K562 (cell line): ENCODE results near the gene GPR75. TPM values are rescaled to one million over a fixed set of nuclear protein-coding genes. Genes with fewer than 3 reads are reported as not detected.

Source experiments
- ATAC-seq: fragments of 200-7000 bp; cut with Tn5 transposase; 3 replicates; pipeline ENCODE4 v1.9.1; 2020; ENCODE audit warnings: moderate library complexity
- BruUV-seq: library from RNA; stranded (reverse); fragments of 400-500 nt; replicated peaks from 2 replicates; lab custom pipeline; 2021; lab: Mats Ljungman, UMichigan
- CTCF ChIA-PET: fragments of 300-600 bp; formaldehyde crosslinking; extraction: SDS; loops from one replicate; lab custom pipeline; 2021; ENCODE audit warnings: low intra/inter-chr PET ratio; lab: Yijun Ruan, JAX
- POLR2A ChIA-PET: fragments of 300-600, 350-650 bp; sonication (Branson Sonifier 250); formaldehyde crosslinking; extraction: SDS; loops from one replicate; lab custom pipeline; 2021; ENCODE audit warnings: antibody characterized with exemption, inconsistent platforms; lab: Yijun Ruan, JAX
- DNase-seq, 4 experiments: peaks; one replicate each; pipeline versions ENCODE4 v3.0.0 to v3.0.0-alpha.2; 2011 to 2018; ENCODE audit warnings: low spot score in 3 of 4, mixed read lengths in 3 of 4; ENCODE audit errors: extremely low read depth in 1 of 4
- FAIRE-seq: peaks from 2 replicates; lab custom pipeline; 2011; peaks lifted over from hg19 to GRCh38; lab: Jason Lieb, UNC
- H2AFZ ChIP-seq: 2 replicates; pipeline ENCODE4 v1.6.0; 2011; ENCODE audit warnings: low read depth, low read length, control low read depth, inconsistent platforms
- H3K27ac ChIP-seq: fragments of 200-600 bp; 3 replicates; pipeline ENCODE4 v1.8.0; 2011; ENCODE audit warnings: low read depth, mild to moderate bottlenecking, control low read depth, inconsistent platforms, low read length, moderate library complexity, mixed read lengths; ENCODE audit errors: extremely low read depth
- H3K27me3 ChIP-seq, 2 experiments: fragments of 300-600 bp in 1 of 2; 2 replicates in 1 of 2; 3 replicates in 1 of 2; pipeline versions ENCODE4 v1.6.0 to v1.8.0; 2011; ENCODE audit warnings: inconsistent platforms in 2 of 2, low read length in 2 of 2, mild to moderate bottlenecking in 1 of 2, mixed read lengths in 1 of 2, moderate library complexity in 1 of 2; ENCODE audit not compliant: control insufficient read depth in 2 of 2, insufficient read depth in 2 of 2
- H3K36me3 ChIP-seq: fragments of 300-600 bp; 3 replicates; pipeline ENCODE4 v1.8.0; 2011; ENCODE audit warnings: mild to moderate bottlenecking, low read length, inconsistent platforms; ENCODE audit not compliant: control insufficient read depth, insufficient read depth
- H3K4me1 ChIP-seq, 2 experiments: fragments of 200-600 bp in 1 of 2; replicated peaks in 1 of 2; 2 replicates in 1 of 2; 3 replicates in 1 of 2; pipeline versions ENCODE4 v1.5.1 to v1.8.0; 2011; ENCODE audit warnings: inconsistent platforms in 2 of 2, low read length in 2 of 2, mild to moderate bottlenecking in 1 of 2, mixed read lengths in 1 of 2, moderate library complexity in 1 of 2; ENCODE audit not compliant: control insufficient read depth in 2 of 2, insufficient read depth in 2 of 2
- H3K4me2 ChIP-seq: 2 replicates; pipeline ENCODE4 v1.6.1; 2011; ENCODE audit warnings: low read length, control low read depth, inconsistent platforms, mixed read lengths; ENCODE audit not compliant: insufficient read depth
- H3K4me3 ChIP-seq: fragments of 200-600 bp; sonication (generic), shearing (Covaris generic); 2 replicates; pipeline ENCODE4 v1.5.1; 2016; ENCODE audit warnings: control low read depth, inconsistent platforms
- H3K79me2 ChIP-seq: fragments of 200-600 bp; 3 replicates; pipeline ENCODE4 v1.8.0; 2011; ENCODE audit warnings: low read length, inconsistent platforms; ENCODE audit not compliant: control insufficient read depth, insufficient read depth
- H3K9ac ChIP-seq, 2 experiments: 2 replicates each; pipeline versions ENCODE4 v1.6.0 to v1.6.1; 2011; ENCODE audit warnings: low read depth in 2 of 2, low read length in 2 of 2, control low read depth in 1 of 2, inconsistent platforms in 1 of 2, mild to moderate bottlenecking in 1 of 2, mixed read lengths in 1 of 2; ENCODE audit not compliant: insufficient read depth in 1 of 2
- H3K9me1 ChIP-seq: one replicate; pipeline ENCODE4 v1.6.0; 2011; ENCODE audit warnings: inconsistent platforms, mild to moderate bottlenecking, low read length, moderate library complexity; ENCODE audit not compliant: control insufficient read depth, insufficient read depth
- H3K9me3 ChIP-seq: replicated peaks from 2 replicates; pipeline ENCODE4 v1.5.1; 2011; ENCODE audit warnings: low read depth, low read length, inconsistent platforms; ENCODE audit not compliant: control insufficient read depth, insufficient read depth
- H4K20me1 ChIP-seq: replicated peaks from 2 replicates; pipeline ENCODE4 v1.6.1; 2011; ENCODE audit warnings: low read length, inconsistent platforms, mixed read lengths; ENCODE audit not compliant: control insufficient read depth, insufficient read depth
- CREB5 ChIP-seq: fragments of 250-450 bp; sonication (Bioruptor Pico); IDR thresholded peaks from 2 replicates; pipeline ENCODE4 v1.5.0; 2020; ENCODE audit warnings: mild to moderate bottlenecking
- FOXJ2 ChIP-seq: fragments of 200-800 bp; sonication (Bioruptor generic); IDR thresholded peaks from 2 replicates; pipeline ENCODE4 v1.6.1; 2016; ENCODE audit warnings: missing genetic modification characterization, missing compliant biosample characterization
- MYC ChIP-seq, 2 experiments: fragments of 250-450 bp in 1 of 2; sonication (Bioruptor Pico) in 1 of 2; IDR thresholded peaks; 2 replicates each; pipeline versions ENCODE4 v1.5.1 to v1.6.1; 2012 to 2021; ENCODE audit warnings: low read depth in 2 of 2, borderline replicate concordance in 1 of 2, improper control_type of control experiment in 1 of 2, low read length in 1 of 2, mild to moderate bottlenecking in 1 of 2, moderate library complexity in 1 of 2
- NFE2L1 ChIP-seq: fragments of 450-650 bp; IDR thresholded peaks from 2 replicates; pipeline ENCODE4 v1.6.1; 2016; ENCODE audit warnings: missing genetic modification characterization, low read depth, mild to moderate bottlenecking, missing compliant biosample characterization, moderate library complexity, borderline replicate concordance
- NONO ChIP-seq, 2 experiments: fragments of 200-400 bp in 1 of 2; fragments of 450-650 bp in 1 of 2; formaldehyde crosslinking in 1 of 2; IDR thresholded peaks; 2 replicates each; pipeline ENCODE4 v1.6.1; 2017; ENCODE audit warnings: low read depth in 2 of 2, mild to moderate bottlenecking in 2 of 2, moderate library complexity in 2 of 2, low read length in 1 of 2
- PCBP1 ChIP-seq: fragments of 200-400 bp; formaldehyde crosslinking; IDR thresholded peaks from 2 replicates; pipeline ENCODE4 v1.6.1; 2018; ENCODE audit warnings: mild to moderate bottlenecking, low read depth, low read length; ENCODE audit not compliant: poor library complexity, severe bottlenecking
- YBX1 ChIP-seq: fragments of 450-650 bp; IDR thresholded peaks from 2 replicates; pipeline ENCODE4 v1.7.1; 2016; ENCODE audit warnings: mild to moderate bottlenecking
- ZNF282 ChIP-seq: sonication (generic); formaldehyde crosslinking; IDR thresholded peaks from 2 replicates; pipeline ENCODE4 v1.8.1; 2023; ENCODE audit warnings: missing genetic modification reagents
- in situ Hi-C: fragments of 300-500 bp; cut with MboI; formaldehyde crosslinking; loops from 4 replicates; pipeline ENCODE4 v1.15.0; 2018; ENCODE audit warnings: inconsistent platforms, mixed read lengths
- intact Hi-C: fragments of 100-400 bp; cut with micrococcal nuclease; formaldehyde crosslinking; loops from 2 replicates; pipeline ENCODE4 v1.14.2; 2022
- polyA plus RNA-seq, 8 experiments: library from polyadenylated mRNA; depleted of rRNA in 4 of 8; stranded (reverse) in 5 of 8; unstranded in 3 of 8; fragments of >200 nt; fragmentation: Nextera tagmentation in 2 of 8; fragmentation: Illumina TruSeq in 1 of 8; extraction: Ambion mirVana in 2 of 8; extraction: Trizol in 1 of 8; gene quantifications; 2 replicates each; pipeline versions ENCODE4 v1.2.1 to v1.2.3, GENCODE V29; 2011 to 2014; ENCODE audit warnings: inconsistent platforms in 1 of 8, missing spikeins in 1 of 8
- total RNA-seq, 7 experiments: library from RNA; depleted of rRNA in 6 of 7; stranded (reverse); fragments of >200 nt in 6 of 7; fragmentation: Illumina TruSeq in 2 of 7; extraction: Trizol in 2 of 7; gene quantifications; 2 replicates each; pipeline versions ENCODE4 v1.2.1 to v1.2.3, GENCODE V29; 2011 to 2021; ENCODE audit warnings: low replicate concordance in 1 of 7

Gene GPR75
- total and polyA plus RNA-seq, 9 of the 15 experiments (the other 6 are each of a cell fraction or from before 2014, with no cell fraction given) = 0.10 to 3.9 (median 2.3) TPM

DNA sequence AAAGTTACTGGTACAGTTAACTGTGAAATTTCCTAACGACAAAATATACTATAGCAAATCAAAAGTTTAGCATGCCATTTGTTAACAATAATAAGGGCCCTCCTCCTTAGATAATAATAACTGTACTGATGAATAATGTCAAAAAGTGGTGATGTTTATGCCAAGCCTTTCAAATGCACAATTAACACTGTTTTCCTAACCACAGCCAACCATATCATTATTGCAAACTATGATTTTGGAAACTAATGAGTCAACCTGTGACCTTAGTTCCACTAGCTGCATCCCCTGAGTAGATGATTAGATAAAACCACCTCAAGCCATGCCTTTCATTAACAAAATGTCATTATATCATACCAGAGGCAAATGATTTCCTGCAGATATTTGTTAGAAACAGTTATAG is 25.1 kb upstream of the GPR75 start (continued):
- no peak for TF ChIP-seq ZNF282 (CRISPR knock-in tag)
- TF ChIP-seq NFE2L1 (tag) = no peak

DNA sequence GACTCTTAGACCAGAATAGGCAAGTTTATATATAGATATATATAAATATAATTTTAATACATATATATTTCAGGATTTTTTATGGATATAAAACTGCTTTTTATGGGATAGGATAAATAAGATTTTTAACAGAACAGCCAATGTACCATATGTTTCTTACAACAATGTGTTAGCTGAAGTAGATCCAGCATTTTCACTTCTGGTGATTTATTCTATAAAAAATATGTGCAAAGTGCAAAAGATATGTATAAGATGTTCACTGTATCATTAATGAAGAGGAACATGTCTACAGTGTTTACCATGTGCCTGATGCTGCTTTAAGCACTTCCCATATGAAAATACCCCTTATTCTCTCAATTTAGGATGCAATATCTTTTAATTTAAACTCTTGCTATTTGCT is 22.2 kb upstream of the GPR75 start:
- Histone ChIP-seq H3K9me3 (no peaks in the 10 kb centered on the region), H3K27ac (no peak overlapping the region), H3K4me2 (no peak overlapping the region), H3K9ac (no peak overlapping the region), H2AFZ (no peak overlapping the region), H3K4me1 (no peaks in the 10 kb centered on the region), H3K9me1 (no peaks in the 10 kb centered on the region), H3K27me3 (no peaks in the 10 kb centered on the region), H3K36me3 (peaks cover 81% of the 10 kb centered on the region), H3K4me3 (no peak overlapping the region), H3K79me2 (no peaks in the 10 kb centered on the region), H4K20me1 (no peaks in the 10 kb centered on the region)
- in situ Hi-C loops = no loop called here
- FAIRE-seq (no peak), DNase-seq (no peak), ATAC-seq (no peak)
- CTCF ChIA-PET = no interaction called here
- intact Hi-C loops = no loop called here
- POLR2A ChIA-PET = no interaction called here
- no TSS peak for BruUV-seq
- TF ChIP-seq PCBP1 = no peak
- no peak for TF ChIP-seq MYC (IDR thresholded peaks at IDR 0.05; ENCODE audit: low read depth, low read length)
- TF ChIP-seq MYC (CRISPR knock-in tag; IDR thresholded peaks at IDR 0.05; ENCODE audit: borderline replicate concordance, low read depth) = no peak
- no peak for TF ChIP-seq NONO (IDR thresholded peaks at IDR 0.05; ENCODE audit: low read depth in 2 of 2, low read length in 1 of 2)
- no peak for TF ChIP-seq CREB5 (CRISPR knock-in tag)
- TF ChIP-seq FOXJ2 (tag) = no peak
- TF ChIP-seq YBX1 = no peak
